Esophagus muscularis mucosa (tissue), 4 donors: ENCODE measurements around the gene RHAG.

Source experiments
- EP300 ChIP-seq: sonication (generic); formaldehyde crosslinking; IDR thresholded peaks from one replicate; pipeline ENCODE4 v1.6.1; 2017; ENCODE audit warnings: antibody characterized with exemption
- POLR2A ChIP-seq: fragments of 450-650 bp; IDR thresholded peaks from one replicate; pipeline ENCODE4 v1.6.1; 2017; ENCODE audit warnings: antibody characterized with exemption, moderate library complexity, mild to moderate bottlenecking, low read depth
- TF ChIP-seq, protein P1 (sequence below), 3 experiments: fragments of 200-600 bp in 2 of 3; fragments of 450-650 bp in 1 of 3; sonication (generic) in 2 of 3; IDR thresholded peaks; one replicate each; pipeline ENCODE4 v1.5.1; 2017 to 2019; ENCODE audit warnings: antibody characterized with exemption in 3 of 3, mild to moderate bottlenecking in 2 of 3, moderate library complexity in 1 of 3

DNA sequence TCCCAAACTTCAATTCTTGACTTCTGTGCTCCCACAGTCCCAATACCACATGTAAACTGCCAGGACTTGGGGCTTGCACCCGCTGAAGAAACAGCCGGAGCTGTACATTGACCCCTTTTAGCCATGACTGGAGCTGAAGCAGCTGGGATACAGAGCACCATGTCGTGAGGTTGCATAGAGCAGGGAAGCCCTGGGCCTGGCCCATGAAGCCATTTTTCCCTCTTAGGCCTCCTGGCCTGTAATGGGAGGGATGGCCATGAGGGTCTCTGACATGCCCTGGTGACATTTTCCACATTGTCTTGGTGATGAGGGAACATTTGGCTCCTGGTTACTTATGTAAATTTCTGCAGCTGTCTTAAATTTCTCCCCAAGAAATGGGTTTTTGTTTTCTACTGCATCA is 9.8 kb downstream of the RHAG start:
- TF ChIP-seq, protein P1, sequence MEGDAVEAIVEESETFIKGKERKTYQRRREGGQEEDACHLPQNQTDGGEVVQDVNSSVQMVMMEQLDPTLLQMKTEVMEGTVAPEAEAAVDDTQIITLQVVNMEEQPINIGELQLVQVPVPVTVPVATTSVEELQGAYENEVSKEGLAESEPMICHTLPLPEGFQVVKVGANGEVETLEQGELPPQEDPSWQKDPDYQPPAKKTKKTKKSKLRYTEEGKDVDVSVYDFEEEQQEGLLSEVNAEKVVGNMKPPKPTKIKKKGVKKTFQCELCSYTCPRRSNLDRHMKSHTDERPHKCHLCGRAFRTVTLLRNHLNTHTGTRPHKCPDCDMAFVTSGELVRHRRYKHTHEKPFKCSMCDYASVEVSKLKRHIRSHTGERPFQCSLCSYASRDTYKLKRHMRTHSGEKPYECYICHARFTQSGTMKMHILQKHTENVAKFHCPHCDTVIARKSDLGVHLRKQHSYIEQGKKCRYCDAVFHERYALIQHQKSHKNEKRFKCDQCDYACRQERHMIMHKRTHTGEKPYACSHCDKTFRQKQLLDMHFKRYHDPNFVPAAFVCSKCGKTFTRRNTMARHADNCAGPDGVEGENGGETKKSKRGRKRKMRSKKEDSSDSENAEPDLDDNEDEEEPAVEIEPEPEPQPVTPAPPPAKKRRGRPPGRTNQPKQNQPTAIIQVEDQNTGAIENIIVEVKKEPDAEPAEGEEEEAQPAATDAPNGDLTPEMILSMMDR (IDR thresholded peaks at IDR 0.05) = no peak
- TF ChIP-seq POLR2A (no peak), EP300 (no peak)
